IPS-20b (cell line): ENCODE data around the gene SLC38A5.
"Not testable (repeated sequence)": the region's sequence is repeated elsewhere in the genome, so short reads cannot be mapped to it uniquely, and the experiment has no call there.

Experiments
- H3K27ac ChIP-seq: one replicate; pipeline ENCODE4 v1.5.1; 2013; ENCODE audit warnings: low read length
- H3K27me3 ChIP-seq: 2 replicates; pipeline ENCODE4 v1.6.1; 2013; ENCODE audit warnings: mild to moderate bottlenecking, low read length, inconsistent platforms; ENCODE audit not compliant: insufficient read depth
- H3K36me3 ChIP-seq: 2 replicates; pipeline ENCODE4 v1.6.1; 2013; ENCODE audit warnings: low read depth, mild to moderate bottlenecking, inconsistent platforms, low read length, moderate library complexity; ENCODE audit not compliant: insufficient read depth
- H3K4me1 ChIP-seq: 2 replicates; pipeline ENCODE4 v1.6.1; 2013; ENCODE audit warnings: mild to moderate bottlenecking, control low read depth, inconsistent platforms, low read length, moderate library complexity; ENCODE audit not compliant: insufficient read depth
- H3K4me3 ChIP-seq: 2 replicates; pipeline ENCODE4 v1.5.1; 2013; ENCODE audit warnings: mild to moderate bottlenecking, low read length, inconsistent platforms
- H3K9ac ChIP-seq: 2 replicates; pipeline ENCODE4 v1.6.1; 2013; ENCODE audit warnings: low read depth, mild to moderate bottlenecking, inconsistent platforms, low read length, moderate library complexity
- H3K9me3 ChIP-seq: 2 replicates; pipeline ENCODE4 v1.6.1; 2013; ENCODE audit warnings: mild to moderate bottlenecking, low read depth, low read length, inconsistent platforms; ENCODE audit not compliant: insufficient read depth

Gene SLC38A5

GRCh38 chrX:48465336-48465933 is 4.6 kb downstream of the SLC38A5 start:
- Histone ChIP-seq H3K4me3 (no peak overlapping the region), H3K9me3 (no peaks in the 10 kb centered on the region), H3K27ac (no peak overlapping the region), H3K4me1 (peaks cover 6% of the 10 kb centered on the region), H3K36me3 (peaks cover 23% of the 10 kb centered on the region; the same call in 1 of the 2 replicates), H3K9ac (no peak overlapping the region), H3K27me3 (no peaks in the 10 kb centered on the region)

DNA sequence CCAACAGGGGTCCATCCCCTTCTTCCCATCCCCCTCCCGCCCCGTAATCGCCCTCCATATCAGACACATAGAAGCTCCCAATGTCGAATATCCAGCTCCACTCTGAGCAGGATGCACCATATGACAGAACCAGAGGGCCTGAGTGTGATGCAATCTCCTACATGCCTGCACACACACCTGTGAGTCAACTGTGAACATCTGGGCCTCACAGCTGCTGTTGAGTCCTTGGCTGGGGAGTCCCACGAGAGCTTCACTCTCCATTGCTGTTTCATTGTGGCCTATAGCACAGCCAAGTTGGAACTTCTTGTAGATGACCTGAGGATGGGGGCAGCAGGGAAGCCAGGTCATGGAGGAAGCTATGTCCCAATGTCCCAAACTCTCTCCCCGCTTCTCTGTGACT is 8.2 kb downstream of the SLC38A5 start:
- H3K27ac ChIP-seq, result no peak overlapping the region
- H3K27me3 ChIP-seq, result no peaks in the 10 kb centered on the region
- H3K36me3 ChIP-seq, result peaks cover 30% of the 10 kb centered on the region; the same call in 1 of the 2 replicates
- H3K9me3 ChIP-seq, result no peaks in the 10 kb centered on the region
- H3K4me1 ChIP-seq, result no peaks in the 10 kb centered on the region
- H3K4me3 ChIP-seq, result no peak overlapping the region
- H3K9ac ChIP-seq, result no peak overlapping the region

GRCh38 chrX:48460606-48461005 is 9.5 kb downstream of the SLC38A5 start:
- Histone ChIP-seq H3K4me1 (no peaks in the 10 kb centered on the region), H3K27me3 (no peaks in the 10 kb centered on the region), H3K9ac (no peak overlapping the region), H3K4me3 (no peak overlapping the region), H3K27ac (no peak overlapping the region), H3K9me3 (no peaks in the 10 kb centered on the region), H3K36me3 (peaks cover 27% of the 10 kb centered on the region; the same call in 1 of the 2 replicates)

- no peak overlapping the region for H3K4me3 ChIP-seq
- H3K36me3 ChIP-seq, result peaks cover 22% of the 10 kb centered on the region; the same call in 1 of the 2 replicates
- no peak overlapping the region for H3K27ac ChIP-seq
- no peaks in the 10 kb centered on the region for H3K9me3 ChIP-seq
- H3K4me1 ChIP-seq, result no peaks in the 10 kb centered on the region
- H3K9ac ChIP-seq, result no peak overlapping the region
- no peaks in the 10 kb centered on the region for H3K27me3 ChIP-seq
Measured at GRCh38 chrX:48460031-48460430, 10.0 kb downstream of the SLC38A5 start.

GRCh38 chrX:48459483-48459882 is 10.6 kb downstream of the SLC38A5 start:
- H3K4me1 ChIP-seq, result no peaks in the 10 kb centered on the region
- no peaks in the 10 kb centered on the region for H3K27me3 ChIP-seq
- peaks cover 22% of the 10 kb centered on the region; the same call in 1 of the 2 replicates for H3K36me3 ChIP-seq
- no peaks in the 10 kb centered on the region for H3K9me3 ChIP-seq
- no peak overlapping the region for H3K9ac ChIP-seq
- H3K4me3 ChIP-seq, result no peak overlapping the region
- no peak overlapping the region for H3K27ac ChIP-seq

GRCh38 chrX:48458711-48459110 is 11.3 kb downstream of the SLC38A5 start:
- H3K9ac ChIP-seq, result no peak overlapping the region
- H3K4me1 ChIP-seq, result no peaks in the 10 kb centered on the region
- no peak overlapping the region for H3K4me3 ChIP-seq
- no peaks in the 10 kb centered on the region for H3K9me3 ChIP-seq
- peaks cover 22% of the 10 kb centered on the region; the same call in 1 of the 2 replicates for H3K36me3 ChIP-seq
- H3K27me3 ChIP-seq, result no peaks in the 10 kb centered on the region
- no peak overlapping the region for H3K27ac ChIP-seq

- Histone ChIP-seq H3K4me3 (no peak overlapping the region), H3K36me3 (peaks cover 18% of the 10 kb centered on the region; the same call in 1 of the 2 replicates), H3K9ac (no peak overlapping the region), H3K9me3 (no peaks in the 10 kb centered on the region), H3K27me3 (no peaks in the 10 kb centered on the region), H3K27ac (no peak overlapping the region), H3K4me1 (no peaks in the 10 kb centered on the region)
Measured at GRCh38 chrX:48456628-48457331, 13.3 kb downstream of the SLC38A5 start.

DNA sequence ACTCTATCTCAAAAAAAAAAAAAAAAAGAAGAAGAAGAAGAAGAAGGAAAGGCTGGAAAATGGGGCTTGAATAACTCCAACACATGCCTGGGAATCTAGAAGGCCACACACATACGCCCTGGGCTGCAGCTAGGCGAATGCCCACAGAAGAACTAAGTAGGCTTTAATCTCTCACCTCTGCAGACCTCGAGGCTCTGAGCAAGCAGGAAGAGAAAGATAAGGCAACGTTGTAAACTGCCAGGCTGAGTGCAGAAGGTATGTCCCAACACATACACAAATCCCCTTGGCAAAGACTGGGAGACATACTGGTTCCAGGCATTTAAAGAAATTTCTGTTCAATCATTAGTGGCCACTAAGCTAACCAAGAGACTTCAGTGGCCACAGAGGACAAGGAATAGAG is 18.4 kb downstream of the SLC38A5 start:
- Histone ChIP-seq H3K9ac (no peak overlapping the region), H3K27me3 (no peaks in the 10 kb centered on the region), H3K27ac (no peak overlapping the region), H3K4me3 (no peak overlapping the region), H3K36me3 (no peaks in the 10 kb centered on the region), H3K9me3 (no peaks in the 10 kb centered on the region), H3K4me1 (no peaks in the 10 kb centered on the region)

GRCh38 chrX:48450076-48450475 is 20.0 kb downstream of the SLC38A5 start:
- Histone ChIP-seq H3K9ac (no peak overlapping the region), H3K9me3 (no peaks in the 10 kb centered on the region), H3K36me3 (no peaks in the 10 kb centered on the region), H3K4me1 (no peaks in the 10 kb centered on the region), H3K27me3 (no peaks in the 10 kb centered on the region), H3K27ac (no peak overlapping the region), H3K4me3 (no peak overlapping the region)

DNA sequence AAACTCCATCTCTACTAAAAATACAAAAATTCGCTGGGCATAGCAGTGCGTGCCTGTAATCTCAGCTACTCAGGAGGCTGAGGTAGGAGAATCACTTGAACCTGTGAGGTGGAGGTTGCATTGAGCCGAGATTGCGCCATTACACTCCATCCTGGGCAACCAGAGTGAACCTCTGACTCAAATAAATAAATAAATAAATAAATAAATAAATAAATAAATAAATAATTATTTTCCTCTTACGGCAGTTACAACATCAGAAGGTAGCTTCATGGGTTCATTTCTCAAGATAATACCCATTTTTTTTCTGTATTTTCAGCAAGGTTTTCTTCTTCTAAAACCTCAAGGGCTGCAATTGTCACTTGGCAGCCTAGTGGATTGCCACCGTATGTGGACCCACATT is 22.9 kb downstream of the SLC38A5 start:
- H3K27me3 ChIP-seq, H3K9me3 ChIP-seq, H3K27ac ChIP-seq, H3K4me3 ChIP-seq, H3K9ac ChIP-seq, H3K4me1 ChIP-seq, H3K36me3 ChIP-seq: not testable (repeated sequence)

DNA sequence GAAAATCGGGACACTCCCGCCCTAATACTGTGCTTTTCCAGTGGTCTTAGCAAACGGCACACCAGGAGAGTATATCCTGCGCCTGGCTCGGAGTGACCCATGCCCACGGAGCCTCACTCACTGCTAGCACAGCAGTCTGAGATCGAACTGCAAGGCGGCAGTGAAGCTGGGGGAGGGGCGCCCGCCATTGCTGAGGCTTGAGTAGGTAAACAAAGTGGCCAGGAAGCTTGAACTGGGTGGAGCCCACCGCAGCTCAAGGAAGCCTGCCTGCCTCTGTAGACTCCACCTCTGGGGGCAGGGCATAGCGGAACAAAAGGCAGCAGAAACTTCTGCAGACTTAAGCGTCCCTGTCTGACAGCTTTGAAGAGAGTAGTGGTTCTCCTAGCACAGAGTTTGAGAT is 36.3 kb downstream of the SLC38A5 start:
- H3K9ac ChIP-seq, H3K27ac ChIP-seq, H3K9me3 ChIP-seq, H3K4me1 ChIP-seq, H3K4me3 ChIP-seq, H3K36me3 ChIP-seq, H3K27me3 ChIP-seq: not testable (repeated sequence)

DNA sequence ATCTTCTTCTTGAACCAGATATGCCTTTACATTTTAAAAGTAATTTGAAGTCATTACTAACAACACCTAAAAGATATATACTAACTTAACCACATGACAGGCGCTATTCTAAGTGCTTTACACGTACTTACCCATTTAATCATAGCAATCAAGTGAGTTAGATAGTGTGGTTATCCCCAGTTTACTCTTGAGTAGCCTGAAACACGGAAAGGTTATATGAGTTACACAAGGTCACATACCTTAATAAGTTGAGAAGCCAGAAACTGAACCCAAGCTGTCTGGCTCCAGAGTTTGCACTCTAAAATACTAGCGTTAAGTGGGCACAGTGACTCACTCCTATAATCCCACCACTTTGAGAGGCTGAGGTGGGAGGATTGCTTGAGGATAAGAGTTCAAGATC is 39.9 kb downstream of the SLC38A5 start:
- H3K9me3 ChIP-seq, H3K27ac ChIP-seq, H3K4me1 ChIP-seq, H3K4me3 ChIP-seq, H3K27me3 ChIP-seq, H3K36me3 ChIP-seq, H3K9ac ChIP-seq: not testable (repeated sequence)
